OCI-LY7 (cell line): ENCODE data around the gene ALDH1A2. TPM values are rescaled to one million over a fixed set of nuclear protein-coding genes. Genes with fewer than 3 reads are reported as not detected.

Source experiments
- BruUV-seq: library from RNA; stranded (reverse); fragments of 400-500 nt; replicated peaks from 2 replicates; lab custom pipeline; 2021; lab: Mats Ljungman, UMichigan
- CTCF ChIA-PET: fragments of 300-600 bp; sonication (Branson Sonifier 250); formaldehyde crosslinking; loops from one replicate; lab custom pipeline; 2022; ENCODE audit warnings: antibody characterized with exemption; ENCODE audit not compliant: unreplicated experiment; lab: Charles Lee
- POLR2A ChIA-PET: fragments of 300-600 bp; sonication (Branson Sonifier 250); formaldehyde crosslinking; loops from one replicate; lab custom pipeline; 2022; ENCODE audit warnings: antibody characterized with exemption; lab: Charles Lee
- DNase-seq: peaks from one replicate; pipeline ENCODE4 v3.0.0-alpha.2; 2015; ENCODE audit warnings: low spot score
- H2AFZ ChIP-seq: fragments of 200-600 bp; sonication (generic), shearing (Covaris generic); 2 replicates; pipeline ENCODE4 v1.6.1; 2014; ENCODE audit warnings: mild to moderate bottlenecking, antibody characterized with exemption, low read length, moderate library complexity
- H3K27ac ChIP-seq: fragments of 200-600 bp; sonication (generic); 2 replicates; pipeline ENCODE4 v1.5.1; 2014; ENCODE audit warnings: mixed run types, low read depth, mild to moderate bottlenecking, moderate library complexity, low read length, inconsistent platforms; ENCODE audit not compliant: poor library complexity, severe bottlenecking
- H3K36me3 ChIP-seq: fragments of 200-600 bp; sonication (generic); 2 replicates; pipeline ENCODE4 v1.6.1; 2014; ENCODE audit warnings: mild to moderate bottlenecking, antibody characterized with exemption, low read length, moderate library complexity, mixed read lengths; ENCODE audit not compliant: insufficient read depth
- H3K4me1 ChIP-seq: fragments of 200-600 bp; sonication (generic); 2 replicates; pipeline ENCODE4 v1.5.1; 2014; ENCODE audit warnings: mild to moderate bottlenecking, low read length; ENCODE audit not compliant: insufficient read depth, poor library complexity, severe bottlenecking
- H3K4me2 ChIP-seq: fragments of 200-600 bp; sonication (generic); 2 replicates; pipeline ENCODE4 v1.6.1; 2014; ENCODE audit warnings: mild to moderate bottlenecking, low read length
- H3K4me3 ChIP-seq: fragments of 200-600 bp; sonication (generic); 2 replicates; pipeline ENCODE4 v1.5.1; 2014; ENCODE audit warnings: mild to moderate bottlenecking, low read depth, low read length; ENCODE audit not compliant: poor library complexity, severe bottlenecking
- H3K79me2 ChIP-seq: fragments of 200-600 bp; sonication (generic); 2 replicates; pipeline ENCODE4 v1.6.1; 2016; ENCODE audit warnings: low read depth, mild to moderate bottlenecking, low read length, moderate library complexity, mixed read lengths; ENCODE audit not compliant: insufficient read depth
- H3K9me2 ChIP-seq: fragments of 200-600 bp; sonication (generic); 2 replicates; pipeline ENCODE4 v1.6.1; 2016; ENCODE audit warnings: mild to moderate bottlenecking, low read length, mixed read lengths; ENCODE audit not compliant: insufficient read depth
- H3K9me3 ChIP-seq: fragments of 200-600 bp; sonication (generic); 2 replicates; pipeline ENCODE4 v1.6.1; 2014; ENCODE audit warnings: mild to moderate bottlenecking, mixed run types, low read length, mixed read lengths
- H4K20me1 ChIP-seq: fragments of 200-600 bp; sonication (generic); 2 replicates; pipeline ENCODE4 v1.6.1; 2014; ENCODE audit warnings: mild to moderate bottlenecking, antibody characterized with exemption, low read length, moderate library complexity, mixed read lengths; ENCODE audit not compliant: insufficient read depth
- EZH2phosphoT487 ChIP-seq: fragments of 200-600 bp; sonication (generic); IDR thresholded peaks from 2 replicates; pipeline ENCODE4 v1.6.1; 2018; ENCODE audit warnings: low read depth, borderline replicate concordance, mild to moderate bottlenecking, mixed run types, antibody characterized with exemption, low read length, moderate library complexity, mixed read lengths
- intact Hi-C: fragments of 100-400 bp; cut with micrococcal nuclease; formaldehyde crosslinking; loops from one replicate; pipeline ENCODE4 v1.10.0; 2022; ENCODE audit not compliant: unreplicated experiment
- total RNA-seq, 2 experiments: library from RNA; depleted of rRNA in 1 of 2; stranded (reverse); fragments of >200 nt in 1 of 2; shearing (Covaris generic) in 1 of 2; gene quantifications; 2 replicates each; pipeline ENCODE4 v1.2.3, GENCODE V29; 2014 to 2022
- TF ChIP-seq, protein P1 (sequence below): fragments of 200-600 bp; sonication (generic); conservative IDR thresholded peaks from 2 replicates; pipeline ENCODE4 v1.5.1; 2014; ENCODE audit warnings: mild to moderate bottlenecking, antibody characterized with exemption, low read length, moderate library complexity, mixed read lengths

The ALDH1A2 gene
- total RNA-seq, 2 experiments from 2014 or later: not detected

DNA sequence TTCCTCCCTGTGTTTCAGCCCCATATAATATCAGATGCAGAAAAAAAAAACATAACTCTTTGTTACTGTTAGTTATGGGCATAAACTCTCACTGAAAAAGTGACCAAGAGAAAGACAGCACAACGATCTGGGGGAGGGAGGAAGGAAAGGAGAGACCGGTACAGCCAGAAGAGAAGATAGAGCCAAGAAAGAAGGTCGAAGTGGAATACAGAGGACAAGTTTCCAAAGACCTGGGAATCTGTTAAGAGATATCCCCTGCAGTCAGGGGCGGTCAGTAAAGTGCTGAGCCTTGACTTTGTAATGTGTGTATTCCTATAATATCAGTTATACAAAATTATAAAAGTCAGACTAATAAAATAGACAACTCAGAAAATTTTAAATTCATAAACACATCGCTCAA is 3.3 kb downstream of the ALDH1A2 start:
- CTCF ChIA-PET: no interaction called here
- BruUV-seq: no TSS peak
- H3K27ac ChIP-seq: no peak overlapping the region
- no peaks in the 10 kb centered on the region for H3K9me3 ChIP-seq
- H3K4me1 ChIP-seq: peaks cover 4% of the 10 kb centered on the region
- no peaks in the 10 kb centered on the region for H3K79me2 ChIP-seq
- no peaks in the 10 kb centered on the region for H3K36me3 ChIP-seq
- POLR2A ChIA-PET: no interaction called here
- no peak overlapping the region for H3K4me2 ChIP-seq
- no peak for DNase-seq
- H3K4me3 ChIP-seq: no peak overlapping the region
- no peaks in the 10 kb centered on the region for H3K9me2 ChIP-seq
- no peaks in the 10 kb centered on the region for H4K20me1 ChIP-seq
- H2AFZ ChIP-seq: no peak overlapping the region
- intact Hi-C loops: no loop called here
- TF ChIP-seq EZH2phosphoT487: no peak
- TF ChIP-seq, protein P1, sequence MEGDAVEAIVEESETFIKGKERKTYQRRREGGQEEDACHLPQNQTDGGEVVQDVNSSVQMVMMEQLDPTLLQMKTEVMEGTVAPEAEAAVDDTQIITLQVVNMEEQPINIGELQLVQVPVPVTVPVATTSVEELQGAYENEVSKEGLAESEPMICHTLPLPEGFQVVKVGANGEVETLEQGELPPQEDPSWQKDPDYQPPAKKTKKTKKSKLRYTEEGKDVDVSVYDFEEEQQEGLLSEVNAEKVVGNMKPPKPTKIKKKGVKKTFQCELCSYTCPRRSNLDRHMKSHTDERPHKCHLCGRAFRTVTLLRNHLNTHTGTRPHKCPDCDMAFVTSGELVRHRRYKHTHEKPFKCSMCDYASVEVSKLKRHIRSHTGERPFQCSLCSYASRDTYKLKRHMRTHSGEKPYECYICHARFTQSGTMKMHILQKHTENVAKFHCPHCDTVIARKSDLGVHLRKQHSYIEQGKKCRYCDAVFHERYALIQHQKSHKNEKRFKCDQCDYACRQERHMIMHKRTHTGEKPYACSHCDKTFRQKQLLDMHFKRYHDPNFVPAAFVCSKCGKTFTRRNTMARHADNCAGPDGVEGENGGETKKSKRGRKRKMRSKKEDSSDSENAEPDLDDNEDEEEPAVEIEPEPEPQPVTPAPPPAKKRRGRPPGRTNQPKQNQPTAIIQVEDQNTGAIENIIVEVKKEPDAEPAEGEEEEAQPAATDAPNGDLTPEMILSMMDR: no peak

DNA sequence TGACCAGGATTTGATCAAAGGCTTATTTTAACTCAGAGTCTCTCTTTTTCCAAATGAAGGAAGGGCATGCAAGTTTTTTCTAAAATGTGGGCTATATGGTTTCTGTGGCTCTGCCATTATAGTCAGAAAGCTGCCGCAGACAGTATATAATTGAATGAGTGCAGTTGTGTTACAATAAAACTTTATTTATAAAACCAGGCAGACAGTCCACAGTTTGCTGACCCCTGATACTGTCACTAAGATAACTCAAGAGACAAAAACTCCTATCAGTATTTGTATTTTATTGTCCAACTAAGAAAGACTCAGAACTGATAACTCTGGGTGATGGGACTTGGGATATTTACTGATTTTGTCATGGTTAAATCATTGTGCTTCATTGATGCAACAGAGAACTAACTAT is 4.9 kb downstream of the ALDH1A2 start:
- Histone ChIP-seq H3K27ac (no peak overlapping the region), H3K4me2 (no peak overlapping the region), H4K20me1 (no peaks in the 10 kb centered on the region), H2AFZ (no peak overlapping the region), H3K9me2 (no peaks in the 10 kb centered on the region), H3K9me3 (no peaks in the 10 kb centered on the region), H3K4me1 (peaks cover 4% of the 10 kb centered on the region), H3K4me3 (no peak overlapping the region), H3K36me3 (no peaks in the 10 kb centered on the region), H3K79me2 (no peaks in the 10 kb centered on the region)
- CTCF ChIA-PET: no interaction called here
- POLR2A ChIA-PET: no interaction called here
- TF ChIP-seq, protein P1: no peak
- no peak for TF ChIP-seq EZH2phosphoT487
- intact Hi-C loops: no loop called here
- no TSS peak for BruUV-seq
- no peak for DNase-seq

DNA sequence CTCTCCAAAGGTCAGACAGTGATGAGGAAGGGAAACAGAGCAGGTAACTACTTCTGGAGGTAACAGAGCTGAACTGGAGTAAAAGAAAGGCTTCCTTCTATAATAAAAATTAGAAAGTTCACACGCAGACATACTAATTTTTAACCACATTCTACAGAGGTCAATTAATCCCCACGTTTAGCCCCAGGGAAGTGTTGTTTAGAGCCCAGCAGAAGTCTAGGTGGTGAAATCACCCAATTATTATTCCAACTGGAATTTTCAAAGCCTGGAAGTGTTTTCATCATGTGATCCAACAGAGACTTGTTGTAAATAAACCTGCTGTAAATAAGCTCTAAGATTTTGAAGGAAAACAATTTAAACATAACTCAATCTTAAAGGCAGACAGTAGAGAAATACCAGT is 6.8 kb downstream of the ALDH1A2 start:
- intact Hi-C loops: no loop called here
- H3K9me2 ChIP-seq: no peaks in the 10 kb centered on the region
- ChIA-PET POLR2A (no interaction called here), CTCF (no interaction called here)
- no peak overlapping the region for H3K27ac ChIP-seq
- no peak for DNase-seq
- H3K4me1 ChIP-seq: peaks cover 4% of the 10 kb centered on the region
- no peaks in the 10 kb centered on the region; the same call in 1 of the 2 replicates for H4K20me1 ChIP-seq
- TF ChIP-seq EZH2phosphoT487: no peak
- TF ChIP-seq, protein P1: no peak
- H3K4me3 ChIP-seq: no peak overlapping the region
- H2AFZ ChIP-seq: no peak overlapping the region
- H3K79me2 ChIP-seq: no peaks in the 10 kb centered on the region
- no peaks in the 10 kb centered on the region for H3K36me3 ChIP-seq
- no TSS peak for BruUV-seq
- no peaks in the 10 kb centered on the region for H3K9me3 ChIP-seq
- H3K4me2 ChIP-seq: no peak overlapping the region
